Hematopoietic multipotent progenitor cell treated with erythropoietin and hydrocortisone succinate and interleukin-3 and kit ligand, for 8 days (in vitro differentiated cells): ENCODE measurements around the gene ZNF385A.
A peak's percentile ranks its signal among the peaks of the same experiment; 100 is the strongest.

Source experiments
- DNase-seq: peaks from one replicate; pipeline ENCODE4 v3.0.0-alpha.2; 2015

ZNF385A gene

GRCh38 chr12:54384591-54385041 lies at the start of gene ZNF385A:
TSS of gene ZNF385A (minus strand) at chr12:54384733. CDS start at chr12:54384514, 219 bp downstream.
- no peak for DNase-seq

- DNase-seq, result no peak
Observed at GRCh38 chr12:54432815-54433164, 48.3 kb upstream of the ZNF385A start.

- peak; percentile 25 for DNase-seq
Observed at GRCh38 chr12:54431911-54432814, 47.6 kb upstream of the ZNF385A start.

GRCh38 chr12:54430471-54431069 lies 46.0 kb upstream of the ZNF385A start:
- DNase-seq, result no peak

GRCh38 chr12:54429014-54429471 lies 44.5 kb upstream of the ZNF385A start:
- DNase-seq, result no peak

GRCh38 chr12:54428050-54429013 lies 43.8 kb upstream of the ZNF385A start:
- DNase-seq, result no peak

GRCh38 chr12:54427106-54427505 lies 42.6 kb upstream of the ZNF385A start:
- no peak for DNase-seq

GRCh38 chr12:54426690-54427089 lies 42.2 kb upstream of the ZNF385A start:
- no peak for DNase-seq

- no peak for DNase-seq
Observed at GRCh38 chr12:54425702-54426101, 41.2 kb upstream of the ZNF385A start.

GRCh38 chr12:54424224-54424623 lies 39.7 kb upstream of the ZNF385A start:
- no peak for DNase-seq

GRCh38 chr12:54423816-54424150 lies 39.2 kb upstream of the ZNF385A start:
- DNase-seq, result no peak

GRCh38 chr12:54421879-54422250 lies 37.3 kb upstream of the ZNF385A start:
- DNase-seq, result no peak

GRCh38 chr12:54421175-54421878 lies 36.8 kb upstream of the ZNF385A start:
- DNase-seq, result no peak

- no peak for DNase-seq
Observed at GRCh38 chr12:54420766-54421144, 36.2 kb upstream of the ZNF385A start.

- no peak for DNase-seq
Observed at GRCh38 chr12:54419088-54419887, 34.8 kb upstream of the ZNF385A start, which contains the start of gene ITGA5. TSS of gene ITGA5 (minus strand) at chr12:54419266. CDS start at chr12:54419198, 68 bp downstream.

- no peak for DNase-seq
Observed at GRCh38 chr12:54418441-54419087, 34.0 kb upstream of the ZNF385A start.

GRCh38 chr12:54417712-54418440 lies 33.3 kb upstream of the ZNF385A start:
- DNase-seq, result no peak

GRCh38 chr12:54416687-54417603 lies 32.4 kb upstream of the ZNF385A start:
- peak; percentile 53 for DNase-seq
